ENCODE measurements around the gene TMEM101. TPM values are rescaled to one million over a fixed set of nuclear protein-coding genes. Genes with fewer than 3 reads are reported as not detected.
A peak's percentile ranks its signal among the peaks of the same experiment; 100 is the strongest.
"Not testable (repeated sequence)": the region's sequence is repeated elsewhere in the genome, so short reads cannot be mapped to it uniquely, and the experiment has no call there.

The TMEM101 gene
- total RNA-seq, 1 donor from 2014 or later = 17.7 TPM

GRCh38 chr17:44029736-44030135 lies 15.0 kb upstream of the TMEM101 start:
- ATAC-seq (no peak), DNase-seq (ENCODE audit: low spot score) (no peak)
- intact Hi-C loops (cut with DNase I) = no loop called here

DNA sequence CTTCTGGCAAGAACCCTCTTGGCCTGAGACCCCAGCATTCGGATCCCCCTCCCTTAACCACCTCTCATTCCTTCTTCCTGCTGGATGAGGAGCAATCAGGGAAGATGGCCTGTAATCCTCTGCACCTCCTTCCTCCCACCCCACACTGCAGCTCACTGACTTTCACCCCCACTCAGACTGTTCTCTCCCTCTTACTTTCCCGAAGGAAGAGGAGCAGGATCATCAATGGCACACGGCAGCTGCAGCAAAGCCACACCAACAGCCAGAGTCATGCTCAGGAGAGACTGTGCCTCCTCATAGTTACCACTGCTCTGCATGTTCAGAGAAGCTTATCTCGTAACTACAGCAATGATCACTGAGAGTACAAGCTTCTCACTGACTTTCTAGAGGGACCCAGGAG lies 10.1 kb upstream of the TMEM101 start:
- ATAC-seq (no peak), DNase-seq (ENCODE audit: low spot score) (no peak)
- intact Hi-C loops (cut with DNase I) = no loop called here

GRCh38 chr17:44024271-44024663 lies 9.5 kb upstream of the TMEM101 start:
- ATAC-seq (peak; percentile 20), DNase-seq (ENCODE audit: low spot score) (no peak)
- intact Hi-C loops (cut with DNase I) = no loop called here

DNA sequence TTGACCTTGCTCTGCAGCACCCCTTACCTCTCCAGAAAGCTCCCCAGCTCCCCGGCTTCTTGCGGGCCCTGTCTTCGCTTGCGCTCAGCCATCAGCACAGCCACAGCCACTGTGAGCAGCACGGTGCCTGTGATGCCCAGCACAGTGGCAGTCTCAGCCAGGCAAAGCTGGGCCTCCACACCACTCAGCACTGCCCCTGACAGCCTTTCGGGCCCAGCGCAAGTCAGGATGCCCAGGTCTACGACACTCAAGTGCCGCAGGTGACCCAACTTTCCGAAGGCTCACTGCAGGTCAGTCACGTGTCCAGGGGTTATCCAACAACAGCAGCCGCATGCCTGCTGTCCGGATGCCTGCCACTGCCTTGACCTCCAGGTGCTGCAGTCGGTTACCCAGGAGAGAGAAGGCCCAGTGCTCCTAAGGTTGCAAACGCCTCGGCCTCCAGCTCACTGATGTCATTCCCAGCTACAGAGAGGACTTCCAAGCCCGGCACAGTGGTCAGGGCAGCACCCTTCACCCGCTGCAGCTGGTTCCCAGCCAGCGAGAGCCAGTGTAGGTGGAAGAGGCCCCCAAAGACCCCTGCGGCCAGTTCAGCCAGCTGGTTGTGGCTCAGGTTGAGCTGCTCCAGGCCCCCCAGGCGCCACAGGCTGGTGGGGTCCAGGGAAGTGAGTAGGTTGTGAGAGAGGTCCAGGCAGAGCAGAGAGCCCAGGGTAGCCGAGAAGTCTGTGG lies 8.9 kb upstream of the TMEM101 start:
- ATAC-seq = peak; percentile 20
- intact Hi-C loops (cut with DNase I) = no loop called here
- no peak for DNase-seq (ENCODE audit: low spot score)

DNA sequence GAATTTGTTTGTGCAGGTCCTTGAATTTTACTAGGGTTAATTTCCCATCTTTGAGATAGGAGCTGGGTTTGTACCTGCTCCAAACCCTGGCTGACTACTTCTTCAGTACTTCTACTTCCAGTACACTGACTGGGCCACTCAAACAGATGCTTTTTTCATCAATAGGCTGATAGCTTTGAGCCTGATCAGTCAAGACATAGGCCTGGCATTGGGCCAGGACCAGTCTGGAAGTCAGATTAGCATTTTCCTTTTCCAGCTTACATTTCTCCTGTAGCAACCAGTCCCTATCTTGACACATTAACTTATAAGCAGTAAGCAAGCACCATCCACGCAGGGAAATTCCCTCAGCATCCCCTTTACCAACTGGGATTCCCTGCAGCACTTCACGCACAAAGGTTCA lies 7.5 kb upstream of the TMEM101 start:
- DNase-seq (ENCODE audit: low spot score) = no peak
- ATAC-seq = no peak
- intact Hi-C loops (cut with DNase I) = no loop called here

- DNase-seq (ENCODE audit: low spot score); ATAC-seq; intact Hi-C loops (cut with DNase I): not testable (repeated sequence)
These were observed 6.5 kb upstream of the TMEM101 start for GRCh38 chr17:44021227-44021626.

GRCh38 chr17:44014133-44014436 lies 678 bp downstream of the TMEM101 start:
- peak; percentile 6 for ATAC-seq
- intact Hi-C loops (cut with DNase I) = no loop called here

DNA sequence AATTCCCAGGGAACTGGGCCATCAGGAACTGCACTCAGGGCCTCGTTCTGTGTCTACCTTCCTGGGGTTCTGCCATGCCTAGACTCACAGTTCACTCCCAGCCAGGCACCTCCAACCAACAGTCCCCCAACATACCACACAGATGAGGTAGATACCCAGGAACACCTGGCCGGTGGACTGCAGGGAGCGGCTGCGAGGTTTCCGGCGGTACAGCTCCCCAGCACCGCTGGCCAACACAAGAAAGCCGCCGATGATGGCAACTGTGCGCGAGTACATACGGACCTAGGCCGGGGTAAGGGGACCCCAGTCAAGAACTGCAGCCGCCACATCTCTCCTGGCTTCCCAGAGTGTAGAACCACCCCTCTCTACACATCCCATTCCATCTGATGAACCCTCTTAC lies 1.9 kb downstream of the TMEM101 start:
- no peak for ATAC-seq
- intact Hi-C loops (cut with DNase I) = no loop called here
- no peak for DNase-seq (ENCODE audit: low spot score)

More at GRCh38 chr17:44014133-44014436, 678 bp downstream of the TMEM101 start:
- no peak for DNase-seq (ENCODE audit: low spot score)

GRCh38 chr17:44012391-44012790 lies 2.4 kb downstream of the TMEM101 start:
- intact Hi-C loops (cut with DNase I) = no loop called here
- no peak for ATAC-seq
- no peak for DNase-seq (ENCODE audit: low spot score)

GRCh38 chr17:44011876-44012275 lies 2.9 kb downstream of the TMEM101 start:
- intact Hi-C loops (cut with DNase I) = no loop called here
- ATAC-seq (no peak), DNase-seq (ENCODE audit: low spot score) (no peak)

GRCh38 chr17:44010966-44011647 lies 3.7 kb downstream of the TMEM101 start:
- intact Hi-C loops (cut with DNase I) = no loop called here
- DNase-seq (ENCODE audit: low spot score) (no peak), ATAC-seq (no peak)

DNA sequence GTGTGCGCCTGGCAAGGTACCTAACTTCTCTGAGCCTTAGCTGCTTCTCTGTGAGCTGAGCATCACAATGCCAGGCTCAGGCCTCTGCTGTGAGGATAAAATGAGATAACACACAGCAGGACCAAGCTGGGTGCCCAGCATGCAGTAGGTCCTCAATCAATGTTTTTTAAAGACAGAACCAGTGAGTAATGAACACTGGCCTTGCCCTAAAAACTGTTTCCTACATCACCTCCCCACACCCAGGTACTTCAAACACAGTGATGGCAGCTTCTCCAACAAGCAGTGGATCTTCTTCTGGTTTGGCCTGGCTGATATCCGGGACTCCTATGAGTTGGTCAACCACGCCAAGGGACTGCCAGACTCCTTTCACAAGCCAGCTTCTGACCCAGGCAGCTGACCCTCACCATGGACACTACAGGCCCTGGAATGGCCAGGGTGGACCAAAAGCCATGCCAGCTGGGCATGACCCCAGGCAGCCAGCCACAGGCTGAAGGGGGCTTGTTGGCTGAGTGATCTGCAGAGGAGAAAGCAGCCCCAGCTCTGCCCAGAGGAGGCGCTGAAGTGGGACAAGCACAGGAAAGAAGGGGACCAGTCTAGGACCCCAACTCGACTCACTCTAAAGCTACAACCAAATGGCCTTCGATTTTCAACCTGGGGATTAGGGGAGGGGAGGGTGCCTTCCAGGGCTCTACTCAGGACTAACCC lies 6.4 kb downstream of the TMEM101 start:
- intact Hi-C loops (cut with DNase I) = no loop called here
- ATAC-seq (no peak), DNase-seq (ENCODE audit: low spot score) (no peak)

GRCh38 chr17:44007346-44008204 lies 7.2 kb downstream of the TMEM101 start:
- no peak for DNase-seq (ENCODE audit: low spot score)
- intact Hi-C loops (cut with DNase I) = no loop called here

GRCh38 chr17:44006598-44007345 lies 8.0 kb downstream of the TMEM101 start:
- ATAC-seq = peak; percentile 95
- DNase-seq (ENCODE audit: low spot score) = peak; percentile 98
- intact Hi-C loops (cut with DNase I) = no loop called here

More at GRCh38 chr17:44007346-44008204, 7.2 kb downstream of the TMEM101 start:
- ATAC-seq = peak; percentile 8

DNA sequence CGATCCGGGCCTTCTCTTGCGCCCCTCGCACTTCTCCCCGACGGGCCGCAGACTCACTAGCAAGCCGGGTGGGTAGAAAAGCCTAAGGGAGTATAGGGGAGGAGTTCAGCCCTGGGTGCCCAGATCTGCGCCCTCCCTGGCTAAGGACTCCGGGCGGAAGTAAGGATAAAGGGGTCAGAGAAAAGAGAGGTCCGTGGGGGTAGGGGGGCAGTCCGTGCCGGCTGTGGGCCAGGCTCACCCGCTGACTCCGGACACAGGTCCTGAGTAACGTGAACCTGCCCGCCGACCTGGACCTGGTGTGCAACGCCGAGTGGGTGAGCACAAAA lies 8.5 kb downstream of the TMEM101 start:
- intact Hi-C loops (cut with DNase I) = no loop called here
- DNase-seq (ENCODE audit: low spot score) = no peak
- peak; percentile 11 for ATAC-seq

GRCh38 chr17:44005527-44006271 lies 9.1 kb downstream of the TMEM101 start:
- peak; percentile 66 for DNase-seq (ENCODE audit: low spot score)
- intact Hi-C loops (cut with DNase I) = no loop called here
- ATAC-seq = peak; percentile 6

DNA sequence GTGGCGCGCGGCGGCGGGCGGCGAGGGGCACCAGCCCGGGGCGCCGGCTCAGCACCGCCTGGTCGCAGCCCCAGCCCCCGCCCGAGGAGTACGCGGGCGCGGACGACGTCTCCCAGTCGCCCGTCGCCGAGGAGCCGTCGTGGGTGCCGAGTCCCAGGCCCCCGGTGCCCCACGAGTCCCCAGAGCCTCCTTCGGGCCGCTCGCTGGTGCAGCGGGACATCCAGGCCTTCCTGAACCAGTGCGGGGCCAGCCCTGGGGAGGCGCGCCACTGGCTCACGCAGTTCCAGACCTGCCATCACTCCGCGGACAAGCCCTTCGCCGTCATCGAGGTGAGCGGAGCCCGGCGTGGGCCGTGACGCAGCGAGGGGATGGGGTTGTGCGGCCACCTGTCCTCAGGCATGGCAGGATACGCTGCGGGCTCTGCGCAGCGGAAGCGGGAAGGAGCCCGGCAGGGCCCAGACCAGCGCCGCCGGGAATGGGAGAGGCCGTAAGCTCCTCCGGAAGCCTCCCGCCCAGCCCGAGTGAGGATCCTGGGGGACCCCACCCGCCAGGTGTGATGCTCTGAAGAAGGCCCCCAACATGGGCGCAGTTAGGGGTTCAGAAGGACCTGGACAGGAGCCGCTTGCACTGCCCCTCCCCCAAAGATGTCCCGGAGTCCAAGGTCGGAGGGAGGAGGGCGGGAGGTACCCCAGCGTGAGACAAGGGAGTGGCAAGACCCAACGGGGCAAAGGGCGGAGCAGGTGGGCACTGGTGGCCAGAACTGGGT lies 9.8 kb downstream of the TMEM101 start:
- intact Hi-C loops (cut with DNase I) = no loop called here
- ATAC-seq = no peak
- DNase-seq (ENCODE audit: low spot score) = no peak
